Measurements from ENCODE around the gene HACD3.

The HACD3 gene

GRCh38 chr15:65528461-65529060, 1.7 kb upstream of the HACD3 start:
- TF ChIP-seq EZH2 (optimal IDR thresholded peaks at IDR 0.05; ENCODE audit: low read depth, low read length): no peak
- TF ChIP-seq CTCF (IDR thresholded peaks at IDR 0.05; ENCODE audit: low read length): no peak
- TF ChIP-seq EZH2phosphoT487 (IDR thresholded peaks at IDR 0.05; ENCODE audit: low read length): no peak
- 0 out of 2 replicates have a peak, but pooled peaks cover 4% of the 10 kb centered on the region for H4K20me1 ChIP-seq (ENCODE audit: insufficient read depth, low read length)
- H3K27me3 ChIP-seq (replicated peaks; ENCODE audit: insufficient read depth, low read length): no peaks in the 10 kb centered on the region
- no peak overlapping the region for H3K4me2 ChIP-seq (ENCODE audit: low read depth, low read length)
- H3K4me3 ChIP-seq (ENCODE audit: low read length): no peak overlapping the region
- peaks cover 32% of the 10 kb centered on the region for H3K79me2 ChIP-seq (ENCODE audit: low read length)
- DNase-seq: no peak
- no peaks in the 10 kb centered on the region; the same call in 1 of the 2 replicates for H3F3A ChIP-seq (ENCODE audit: insufficient read depth, low read length)
- H3K36me3 ChIP-seq (replicated peaks; ENCODE audit: insufficient read depth, low read length): no peaks in the 10 kb centered on the region
- no peaks in the 10 kb centered on the region for H3K9me3 ChIP-seq (replicated peaks; ENCODE audit: insufficient read depth, low read length)
- H3K4me1 ChIP-seq (ENCODE audit: low read length): 0 out of 2 replicates have a peak, but pooled peaks cover 6% of the 10 kb centered on the region
- no peak overlapping the region for H2AFZ ChIP-seq (ENCODE audit: low read length)
- H3K9me2 ChIP-seq (replicated peaks; ENCODE audit: insufficient read depth, low read length): no peaks in the 10 kb centered on the region
- no peak overlapping the region for H3K27ac ChIP-seq (ENCODE audit: low read length)
- H3K9ac ChIP-seq (ENCODE audit: low read length): no peak overlapping the region

- DNase-seq: no peak
- Histone ChIP-seq H3K36me3 (replicated peaks; ENCODE audit: insufficient read depth, low read length) (no peaks in the 10 kb centered on the region), H2AFZ (ENCODE audit: low read length) (peak overlapping the region; percentile 100), H3K9me3 (replicated peaks; ENCODE audit: insufficient read depth, low read length) (no peaks in the 10 kb centered on the region), H3K9me2 (replicated peaks; ENCODE audit: insufficient read depth, low read length) (no peaks in the 10 kb centered on the region), H3K9ac (ENCODE audit: low read length) (peak overlapping the region; percentile 65), H3K27ac (ENCODE audit: low read length) (no peak overlapping the region), H4K20me1 (ENCODE audit: insufficient read depth, low read length) (0 out of 2 replicates have a peak, but pooled peaks cover 4% of the 10 kb centered on the region), H3K4me1 (ENCODE audit: low read length) (0 out of 2 replicates have a peak, but pooled peaks cover 6% of the 10 kb centered on the region), H3K79me2 (ENCODE audit: low read length) (peaks cover 44% of the 10 kb centered on the region), H3K4me2 (ENCODE audit: low read depth, low read length) (peak overlapping the region; percentile 99), H3K27me3 (replicated peaks; ENCODE audit: insufficient read depth, low read length) (no peaks in the 10 kb centered on the region), H3F3A (ENCODE audit: insufficient read depth, low read length) (no peaks in the 10 kb centered on the region; the same call in 1 of the 2 replicates), H3K4me3 (ENCODE audit: low read length) (peak overlapping the region; percentile 98)
- TF ChIP-seq EZH2phosphoT487 (IDR thresholded peaks at IDR 0.05; ENCODE audit: low read length) (no peak), EZH2 (optimal IDR thresholded peaks at IDR 0.05; ENCODE audit: low read depth, low read length) (no peak), CTCF (IDR thresholded peaks at IDR 0.05; ENCODE audit: low read length) (no peak)
Measured at GRCh38 chr15:65529762-65530317, 423 bp upstream of the HACD3 start.

GRCh38 chr15:65532738-65533051, 2.4 kb downstream of the HACD3 start:
- no peak for DNase-seq
- no peaks in the 10 kb centered on the region; the same call in 1 of the 2 replicates for H3F3A ChIP-seq (ENCODE audit: insufficient read depth, low read length)
- H3K79me2 ChIP-seq (ENCODE audit: low read length): peaks cover 70% of the 10 kb centered on the region
- no peak overlapping the region for H3K4me3 ChIP-seq (ENCODE audit: low read length)
- H3K27me3 ChIP-seq (replicated peaks; ENCODE audit: insufficient read depth, low read length): no peaks in the 10 kb centered on the region
- H3K27ac ChIP-seq (ENCODE audit: low read length): no peak overlapping the region
- H4K20me1 ChIP-seq (ENCODE audit: insufficient read depth, low read length): peaks cover 10% of the 10 kb centered on the region; the same call in 1 of the 2 replicates
- no peak overlapping the region for H3K9ac ChIP-seq (ENCODE audit: low read length)
- H3K4me1 ChIP-seq (ENCODE audit: low read length): 0 out of 2 replicates have a peak, but pooled peaks cover 6% of the 10 kb centered on the region
- H2AFZ ChIP-seq (ENCODE audit: low read length): no peak overlapping the region
- H3K4me2 ChIP-seq (ENCODE audit: low read depth, low read length): no peak overlapping the region
- no peaks in the 10 kb centered on the region for H3K9me2 ChIP-seq (replicated peaks; ENCODE audit: insufficient read depth, low read length)
- H3K36me3 ChIP-seq (replicated peaks; ENCODE audit: insufficient read depth, low read length): no peaks in the 10 kb centered on the region
- H3K9me3 ChIP-seq (replicated peaks; ENCODE audit: insufficient read depth, low read length): no peaks in the 10 kb centered on the region
- no peak for TF ChIP-seq EZH2phosphoT487 (IDR thresholded peaks at IDR 0.05; ENCODE audit: low read length)
- no peak for TF ChIP-seq EZH2 (optimal IDR thresholded peaks at IDR 0.05; ENCODE audit: low read depth, low read length)
- TF ChIP-seq CTCF (IDR thresholded peaks at IDR 0.05; ENCODE audit: low read length): no peak
